ENCODE results near the gene ZNF280B. TPM values are rescaled to one million over a fixed set of nuclear protein-coding genes. Genes with fewer than 3 reads are reported as not detected.

ZNF280B gene
- total and polyA plus RNA-seq, 10 of the 15 experiments (the other 5 are each of a cell fraction or from before 2014, with no cell fraction given) = 0.28 to 2.2 (median 1.1) TPM

GRCh38 chr22:22538226-22538989 is 29.9 kb upstream of the ZNF280B start:
- H3K4me1 ChIP-seq (ENCODE audit: control insufficient read depth, insufficient read depth, low read length) = no peaks in the 10 kb centered on the region
- FAIRE-seq = no peak
- DNase-seq (ENCODE audit: low read depth, low spot score) = no peak
- H3K4me3 ChIP-seq = no peak overlapping the region
- SMC1A ChIA-PET (ENCODE audit: uncharacterized antibody, unreplicated experiment) = interaction anchor here (0.9 kb wide), 1 partner anchor 16 kb away, joined by 3 read pairs; no protein-coding TSS in a partner anchor
- intact Hi-C loops (cut with micrococcal nuclease; ENCODE audit: unreplicated experiment) = no loop called here
- RAD21 ChIA-PET (ENCODE audit: unreplicated experiment) = interaction anchor here (1.0 kb wide), 1 partner anchor 18 kb away, joined by 3 read pairs; the partner anchor contains the start of gene ZNF280A
- no peak overlapping the region for H2AFZ ChIP-seq (ENCODE audit: control insufficient read depth, low read depth, low read length)
- H3K9me3 ChIP-seq (replicated peaks; ENCODE audit: control insufficient read depth, insufficient read depth, low read length) = no peaks in the 10 kb centered on the region
- BruUV-seq (replicated peaks) = no TSS peak
- no peak overlapping the region for H3K4me2 ChIP-seq (ENCODE audit: control insufficient read depth, insufficient read depth)
- H3K9ac ChIP-seq (ENCODE audit: control insufficient read depth, insufficient read depth, low read length) = no peak overlapping the region
- no peak for ATAC-seq
- 42% methylated on average over 7 of the region's 7 CpGs for WGBS (ENCODE audit: insufficient coverage, insufficient replicate concordance, low lambda C conversion rate, missing lambda C conversion rate)
- no peaks in the 10 kb centered on the region for H3K79me2 ChIP-seq (ENCODE audit: control insufficient read depth, insufficient read depth, low read length)
- in situ Hi-C loops (cut with MboI) = no loop called here
- H3K36me3 ChIP-seq (ENCODE audit: control insufficient read depth in 2 of 2, insufficient read depth in 2 of 2, low read length in 1 of 2) = no peaks in the 10 kb centered on the region
- CTCF ChIA-PET = interaction anchor here (1.0 to 1.6 kb wide), 2 partner anchors 38 to 108 kb away, joined by 3 to 4 read pairs; no protein-coding TSS in a partner anchor
- no peaks in the 10 kb centered on the region for H3K27me3 ChIP-seq (replicated peaks in 1 of 2; ENCODE audit: control insufficient read depth in 2 of 2, insufficient read depth in 2 of 2, low read length in 1 of 2)
- POLR2A ChIA-PET = no interaction called here
- H3K27ac ChIP-seq (ENCODE audit: control insufficient read depth, insufficient read depth) = no peak overlapping the region
- no peaks in the 10 kb centered on the region for H4K20me1 ChIP-seq (ENCODE audit: control insufficient read depth, insufficient read depth)
- TF ChIP-seq IRF5 (IDR thresholded peaks at IDR 0.05; ENCODE audit: borderline replicate concordance) (no peak), ZNF592 (IDR thresholded peaks at IDR 0.05) (no peak), CEBPB (IDR thresholded peaks at IDR 0.05; ENCODE audit: borderline replicate concordance in 1 of 2, low read depth in 2 of 2, low read length in 2 of 2) (no peak), CREM (IDR thresholded peaks at IDR 0.05; ENCODE audit: low read depth) (no peak), HSF1 (IDR thresholded peaks at IDR 0.05; ENCODE audit: low read depth, low read length) (no peak), ATF3 (IDR thresholded peaks at IDR 0.05; ENCODE audit: borderline replicate concordance, extremely low read depth, low read depth, low read length) (no peak), BCL11A (IDR thresholded peaks at IDR 0.05; ENCODE audit: low read depth, low read length) (no peak), ZZZ3 (IDR thresholded peaks at IDR 0.05; ENCODE audit: control insufficient read depth, insufficient read length, low read depth) (no peak), MXI1 (IDR thresholded peaks at IDR 0.05; ENCODE audit: low read depth, low read length) (no peak), HDAC6 (IDR thresholded peaks at IDR 0.05; ENCODE audit: unreplicated experiment) (no peak), BRCA1 (IDR thresholded peaks at IDR 0.05; ENCODE audit: low read depth, low read length) (no peak), ZNF207 (IDR thresholded peaks at IDR 0.05; ENCODE audit: borderline replicate concordance) (no peak), ATF2 (IDR thresholded peaks at IDR 0.05; ENCODE audit: low read length) (no peak)

All from GM12878 (cell line).